ENCODE data around the gene FAM3A.
A peak's percentile ranks its signal among the peaks of the same experiment; 100 is the strongest.

FAM3A gene

GRCh38 chrX:154517101-154517781 lies 1.2 kb upstream of the FAM3A start:
- ChIA-PET POLR2A (ENCODE audit: low non-redundant PET) (no interaction called here), CTCF (no interaction called here)
- TF ChIP-seq, protein P1, sequence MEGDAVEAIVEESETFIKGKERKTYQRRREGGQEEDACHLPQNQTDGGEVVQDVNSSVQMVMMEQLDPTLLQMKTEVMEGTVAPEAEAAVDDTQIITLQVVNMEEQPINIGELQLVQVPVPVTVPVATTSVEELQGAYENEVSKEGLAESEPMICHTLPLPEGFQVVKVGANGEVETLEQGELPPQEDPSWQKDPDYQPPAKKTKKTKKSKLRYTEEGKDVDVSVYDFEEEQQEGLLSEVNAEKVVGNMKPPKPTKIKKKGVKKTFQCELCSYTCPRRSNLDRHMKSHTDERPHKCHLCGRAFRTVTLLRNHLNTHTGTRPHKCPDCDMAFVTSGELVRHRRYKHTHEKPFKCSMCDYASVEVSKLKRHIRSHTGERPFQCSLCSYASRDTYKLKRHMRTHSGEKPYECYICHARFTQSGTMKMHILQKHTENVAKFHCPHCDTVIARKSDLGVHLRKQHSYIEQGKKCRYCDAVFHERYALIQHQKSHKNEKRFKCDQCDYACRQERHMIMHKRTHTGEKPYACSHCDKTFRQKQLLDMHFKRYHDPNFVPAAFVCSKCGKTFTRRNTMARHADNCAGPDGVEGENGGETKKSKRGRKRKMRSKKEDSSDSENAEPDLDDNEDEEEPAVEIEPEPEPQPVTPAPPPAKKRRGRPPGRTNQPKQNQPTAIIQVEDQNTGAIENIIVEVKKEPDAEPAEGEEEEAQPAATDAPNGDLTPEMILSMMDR (conservative IDR thresholded peaks at IDR 0.05; ENCODE audit: low read depth), result no peak
- no peak for DNase-seq (ENCODE audit: low spot score)
- H3K27ac ChIP-seq, result peak overlapping the region; percentile 79

DNA sequence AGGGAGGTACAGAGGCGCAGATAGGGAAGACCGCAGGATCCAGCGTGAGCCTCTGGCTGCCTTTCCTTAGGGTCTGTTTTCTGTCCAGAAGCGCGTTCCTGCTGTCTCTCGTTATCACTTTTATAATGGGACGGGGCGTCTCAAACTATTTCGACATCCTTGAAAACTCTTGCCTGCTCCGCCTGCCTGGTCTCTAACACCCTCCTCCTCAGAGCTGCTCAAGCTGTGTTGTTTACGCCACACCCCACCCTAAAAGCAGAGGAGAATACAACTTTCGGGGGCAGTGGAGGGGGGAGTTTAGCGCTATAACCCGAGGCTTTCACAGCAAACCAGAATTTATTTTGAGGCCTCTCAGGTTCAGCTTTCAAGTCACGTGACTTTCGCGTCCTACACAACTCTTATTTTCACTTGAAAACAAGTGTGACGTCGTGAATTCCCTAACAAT lies 646 bp upstream of the FAM3A start:
- no peak for DNase-seq (ENCODE audit: low spot score)
- H3K27ac ChIP-seq, result peak overlapping the region; percentile 79
- CTCF ChIA-PET, result interaction anchor here (0.5 kb wide), 1 partner anchor 143 kb away, joined by 3 read pairs; no protein-coding TSS in a partner anchor
- TF ChIP-seq, protein P1 (conservative IDR thresholded peaks at IDR 0.05; ENCODE audit: low read depth), result no peak
- POLR2A ChIA-PET (ENCODE audit: low non-redundant PET), result interaction anchor here (0.7 kb wide), 2 partner anchors 26 to 32 kb away, joined by 3 read pairs; partner anchors contain the start of gene SLC10A3

DNA sequence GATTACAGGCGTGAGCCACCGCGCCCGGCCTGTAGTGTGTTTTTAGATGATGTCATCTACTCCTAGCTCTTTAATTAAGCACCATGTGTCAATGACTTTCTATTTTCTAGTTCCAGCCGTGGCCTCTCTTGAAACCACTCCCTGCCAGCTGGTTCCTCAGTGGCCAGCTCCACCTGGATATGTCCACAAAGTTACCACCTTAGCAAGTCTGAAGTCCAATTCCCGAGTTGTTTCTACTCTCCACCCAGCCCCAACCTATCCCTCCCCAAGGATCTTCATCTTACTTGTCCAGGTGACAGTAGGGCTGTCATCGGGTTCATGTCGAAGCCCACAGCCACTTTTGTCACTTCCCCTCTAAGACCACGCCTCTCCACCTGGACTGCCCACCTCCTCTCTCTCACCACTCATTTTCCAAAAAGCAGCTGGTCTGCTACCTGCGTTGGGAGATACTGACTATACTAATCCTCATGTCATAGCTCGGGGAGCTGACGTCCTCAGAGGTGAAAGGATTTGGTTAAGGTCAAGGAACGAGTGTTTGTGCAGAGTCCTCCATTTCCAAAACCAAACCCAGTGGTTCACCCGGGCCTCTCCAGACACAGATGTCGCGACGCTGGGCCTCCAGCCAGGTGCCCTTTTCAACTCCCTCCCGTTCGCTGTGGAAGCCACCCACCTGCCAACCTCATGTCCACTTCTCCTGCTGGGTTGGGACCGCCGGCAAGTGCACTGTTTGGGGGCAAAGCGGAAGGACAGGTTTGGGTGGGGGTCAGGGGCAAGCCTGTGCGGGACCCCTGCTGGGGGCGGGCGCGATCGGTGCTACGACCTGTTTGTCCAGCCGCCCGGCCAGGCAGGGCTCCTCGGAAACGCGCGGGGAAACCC lies 704 bp downstream of the FAM3A start:
- H3K27ac ChIP-seq, result peak overlapping the region; percentile 79
- DNase-seq (ENCODE audit: low spot score), result no peak
- POLR2A ChIA-PET (ENCODE audit: low non-redundant PET), result no interaction called here
- CTCF ChIA-PET, result no interaction called here
- TF ChIP-seq, protein P1 (conservative IDR thresholded peaks at IDR 0.05; ENCODE audit: low read depth), result no peak

DNA sequence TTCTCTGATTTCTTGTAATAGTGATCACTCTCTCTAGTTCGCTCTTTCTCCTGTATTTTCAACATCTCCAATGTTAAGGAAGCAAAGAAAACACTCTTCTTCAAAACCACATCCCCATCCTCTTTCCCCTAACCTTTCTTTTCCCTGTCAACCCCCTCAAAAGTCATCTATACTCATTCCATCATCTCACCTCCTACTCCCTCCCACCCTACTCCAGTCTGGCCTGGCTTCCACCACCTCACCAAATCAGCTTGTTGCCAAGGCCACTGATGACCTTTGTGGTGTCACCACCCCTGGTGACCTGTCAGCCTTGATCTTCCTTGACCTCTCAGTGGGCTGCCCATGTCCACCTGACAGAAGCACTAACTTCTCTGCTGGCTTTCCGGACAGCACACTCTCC lies 2.3 kb downstream of the FAM3A start:
- no peak overlapping the region for H3K27ac ChIP-seq
- CTCF ChIA-PET, result interaction anchor here (0.6 to 0.7 kb wide), 2 partner anchors 15 to 934 kb away, joined by 3 read pairs; no protein-coding TSS in a partner anchor
- TF ChIP-seq, protein P1 (conservative IDR thresholded peaks at IDR 0.05; ENCODE audit: low read depth), result no peak
- POLR2A ChIA-PET (ENCODE audit: low non-redundant PET), result no interaction called here
- DNase-seq (ENCODE audit: low spot score), result no peak

DNA sequence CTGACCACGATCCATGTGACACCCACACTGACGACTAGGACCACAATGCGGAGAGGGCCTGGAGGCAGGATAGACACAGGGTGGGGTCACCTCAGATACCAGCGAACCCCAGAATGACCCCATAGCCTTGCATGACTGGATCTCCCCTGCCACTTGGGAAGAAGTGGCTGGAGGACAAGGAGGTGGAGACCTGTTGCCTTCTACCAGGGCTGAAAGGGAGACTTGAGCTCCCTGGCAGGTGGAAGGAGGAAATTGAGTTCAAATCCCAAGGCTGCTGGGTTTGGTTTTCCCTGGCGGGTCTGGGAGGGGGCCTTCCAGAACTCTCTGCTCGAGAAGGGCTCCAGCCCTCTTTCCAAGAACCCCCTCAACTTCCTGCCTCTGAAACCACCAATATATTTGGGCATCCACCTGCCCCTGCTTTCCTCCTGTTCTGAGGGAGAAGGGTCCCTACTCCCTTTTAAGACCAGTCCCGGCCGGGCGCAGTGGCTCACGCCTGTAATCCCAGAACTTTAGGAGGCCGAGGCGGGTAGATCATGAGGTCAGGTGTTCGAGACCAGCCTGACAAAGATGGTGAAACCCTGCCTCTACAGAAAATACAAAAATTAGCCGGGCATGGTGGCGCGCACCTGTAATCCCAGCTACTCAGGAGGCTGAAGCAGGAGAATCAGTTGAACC lies 3.0 kb downstream of the FAM3A start:
- ChIA-PET CTCF (interaction anchor here (0.7 kb wide), 1 partner anchor 16 kb away, joined by 3 read pairs; no protein-coding TSS in a partner anchor), POLR2A (ENCODE audit: low non-redundant PET) (no interaction called here)
- TF ChIP-seq, protein P1 (conservative IDR thresholded peaks at IDR 0.05; ENCODE audit: low read depth), result no peak
- no peak for DNase-seq (ENCODE audit: low spot score)
- H3K27ac ChIP-seq, result no peak overlapping the region

GRCh38 chrX:154511761-154512160 lies 4.3 kb downstream of the FAM3A start:
- ChIA-PET POLR2A (ENCODE audit: low non-redundant PET) (no interaction called here), CTCF (interaction anchor here (0.7 kb wide), 1 partner anchor 36 kb away, joined by 3 read pairs; no protein-coding TSS in a partner anchor)
- TF ChIP-seq, protein P1 (conservative IDR thresholded peaks at IDR 0.05; ENCODE audit: low read depth), result no peak
- DNase-seq (ENCODE audit: low spot score), result no peak
- H3K27ac ChIP-seq, result no peak overlapping the region
